Stimulated activated CD8-positive, alpha-beta memory T cell treated with anti-CD3 and anti-CD28 coated beads, Interleukin-12 subunit alpha, Interleukin-12 subunit beta, amount 100 ng/mL, for 24 hours (primary cell): ENCODE measurements around the gene LHX4.

Experiments used
- DNase-seq: peaks from one replicate; pipeline ENCODE4 v3.0.0-alpha.2; 2020; ENCODE audit errors: extremely low read depth

Gene LHX4

GRCh38 chr1:180243517-180244221, 13.6 kb downstream of the LHX4 start:
- DNase-seq: no peak

GRCh38 chr1:180244840-180245239, 14.8 kb downstream of the LHX4 start:
- DNase-seq: no peak

GRCh38 chr1:180246579-180246978, 16.5 kb downstream of the LHX4 start:
- no peak for DNase-seq

DNA sequence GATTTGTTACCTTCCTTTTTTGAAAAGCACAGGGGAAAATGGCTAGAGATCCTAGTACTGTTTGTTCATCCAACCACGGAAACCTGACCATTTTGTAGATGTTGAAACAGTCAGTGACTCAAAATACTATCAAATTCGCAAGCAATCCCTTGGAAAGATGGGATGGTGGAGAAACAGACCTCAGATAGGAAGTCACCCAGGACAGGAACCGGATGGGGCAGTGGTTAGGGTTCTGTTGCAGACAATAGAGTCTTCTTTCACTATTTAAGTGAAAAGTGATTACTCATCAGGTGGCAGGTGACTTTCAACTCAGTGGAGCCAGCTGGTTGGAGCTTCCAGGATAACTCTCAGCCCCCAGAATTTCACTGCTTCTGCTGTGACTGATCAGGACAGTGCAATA, 17.0 kb downstream of the LHX4 start:
- DNase-seq: no peak

DNA sequence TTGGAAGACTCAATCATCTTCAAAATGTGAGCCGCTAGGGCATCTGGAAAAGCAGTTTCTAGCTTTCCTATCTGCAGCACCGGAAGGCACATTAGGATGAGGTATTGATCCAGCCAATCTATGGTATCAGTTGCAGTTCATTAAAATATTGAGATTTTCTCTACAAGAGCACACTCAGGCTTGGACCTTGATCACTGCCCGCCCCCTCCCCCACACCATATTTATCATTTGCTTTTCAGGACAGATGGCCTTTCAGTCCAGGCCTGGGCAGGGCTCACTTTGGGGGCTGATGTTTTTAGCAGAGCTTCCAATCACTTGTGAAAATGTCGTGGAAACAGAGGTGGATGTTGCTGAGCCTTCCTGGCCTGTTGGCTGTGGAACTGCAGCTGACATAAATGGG, 17.5 kb downstream of the LHX4 start:
- no peak for DNase-seq

GRCh38 chr1:180248176-180248575, 18.1 kb downstream of the LHX4 start:
- DNase-seq: no peak

DNA sequence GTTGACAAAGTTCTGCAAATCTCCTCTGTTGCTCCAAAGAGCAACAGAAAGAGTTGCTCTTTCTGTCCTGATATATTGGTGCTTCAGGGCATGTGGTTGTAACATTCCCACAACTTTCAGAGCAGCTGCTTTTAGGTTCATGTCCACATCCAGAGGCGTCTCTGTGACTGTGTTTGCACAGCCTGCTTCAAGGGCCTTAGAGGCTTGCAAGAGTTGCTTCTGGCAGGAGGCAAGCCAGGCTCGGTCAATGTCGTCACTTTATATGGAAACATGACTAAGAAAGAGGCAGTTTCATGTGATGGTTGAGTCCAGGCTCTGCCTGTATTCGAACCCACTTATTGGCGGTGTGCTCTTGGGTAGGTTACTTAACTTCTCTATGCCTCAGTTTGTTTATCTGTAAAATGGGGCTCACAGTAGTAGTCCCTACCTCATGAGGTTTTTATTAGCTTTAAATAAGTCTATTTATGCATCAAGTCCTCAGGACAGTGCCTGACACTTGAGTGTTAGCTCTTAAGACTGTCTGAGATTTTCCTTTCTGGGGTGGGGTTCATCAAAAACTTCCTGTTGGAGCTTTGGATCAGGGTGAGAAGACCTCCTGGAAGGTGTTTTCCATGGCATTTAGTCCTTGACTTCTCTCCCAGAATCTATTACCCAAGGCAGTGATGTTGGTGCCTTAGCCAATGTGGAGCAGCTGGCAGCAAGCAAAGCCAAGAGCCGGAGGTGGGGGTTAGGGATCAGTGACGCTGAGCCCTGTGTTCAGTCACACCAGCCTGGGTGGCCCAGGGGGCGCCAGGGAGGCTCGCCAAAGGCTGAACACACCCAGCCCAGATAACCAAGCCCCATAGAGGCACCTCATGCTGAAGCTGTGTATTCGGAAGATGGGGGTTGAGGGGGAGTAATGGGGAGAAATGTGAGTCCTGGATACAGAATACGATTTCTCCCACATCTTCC, 18.9 kb downstream of the LHX4 start:
- DNase-seq: no peak

DNA sequence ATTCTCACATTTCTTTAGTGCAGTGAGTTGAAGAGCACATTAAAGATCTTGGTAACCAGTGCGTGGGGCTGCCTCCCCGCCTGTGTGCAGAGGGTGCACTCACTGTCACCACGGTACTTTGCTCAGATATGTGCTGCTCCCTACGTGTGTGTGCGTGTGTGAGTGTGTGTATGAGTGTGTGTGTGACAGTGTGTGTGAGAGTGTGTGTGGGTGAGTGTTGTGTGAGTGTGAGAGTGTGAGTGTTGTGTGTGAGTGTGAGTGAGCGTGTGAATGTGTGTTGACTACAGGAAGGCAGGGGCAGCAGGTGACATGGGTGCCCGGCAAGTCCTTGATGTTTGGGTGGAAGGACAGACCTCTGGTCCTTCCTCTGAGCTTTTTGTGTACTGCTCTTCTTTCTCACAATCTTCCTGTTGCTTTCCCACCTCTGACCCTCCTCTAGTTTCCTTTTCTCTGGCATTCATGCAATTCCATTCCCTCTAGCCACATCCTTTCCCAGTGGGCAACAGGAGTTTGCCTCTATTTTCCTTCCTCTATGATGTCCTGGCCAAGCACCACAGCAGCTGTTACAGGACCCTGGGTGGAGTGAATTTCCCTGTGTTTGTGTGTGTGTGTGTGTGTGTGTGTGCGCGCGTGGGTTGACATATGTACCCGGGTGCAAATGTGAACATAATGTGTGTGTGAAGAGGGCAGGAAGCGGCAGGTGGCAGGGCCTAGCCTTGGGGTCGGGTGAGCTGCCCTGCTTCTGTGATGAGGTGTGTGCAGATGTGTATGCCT, 19.8 kb downstream of the LHX4 start:
- no peak for DNase-seq

- DNase-seq: no peak
Observed at GRCh38 chr1:180250499-180250770, 20.4 kb downstream of the LHX4 start.

DNA sequence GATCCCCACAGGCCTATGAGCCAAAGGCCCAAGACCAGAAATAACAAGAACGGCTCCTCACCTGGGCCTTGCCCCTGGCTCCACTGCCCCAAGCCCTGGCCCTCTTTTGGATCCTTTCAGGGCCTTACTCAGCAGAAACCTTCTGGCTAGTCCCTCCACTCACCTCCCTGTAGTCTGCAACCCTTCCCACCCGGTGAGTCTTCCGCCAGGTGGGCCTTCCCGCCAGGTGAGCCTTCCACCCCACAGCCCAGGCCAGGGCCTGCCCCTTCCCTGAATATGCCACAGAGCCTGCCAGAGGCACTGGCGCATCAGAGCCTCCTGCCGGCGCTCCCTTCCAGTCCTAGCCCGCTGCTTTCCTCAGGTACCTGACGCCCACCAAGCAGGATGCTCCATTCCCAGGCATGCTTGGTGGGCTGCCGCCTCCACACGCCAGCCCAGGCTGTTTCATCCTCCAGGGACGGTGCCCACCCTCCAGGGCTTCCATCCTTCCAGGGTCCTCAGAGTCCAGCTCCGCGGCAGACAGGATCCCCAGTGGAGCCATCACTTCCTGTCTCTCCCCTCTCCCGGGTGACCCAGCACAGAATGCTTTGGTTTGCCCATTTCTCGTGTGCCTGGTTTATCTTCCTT, 20.9 kb downstream of the LHX4 start:
- DNase-seq: no peak

DNA sequence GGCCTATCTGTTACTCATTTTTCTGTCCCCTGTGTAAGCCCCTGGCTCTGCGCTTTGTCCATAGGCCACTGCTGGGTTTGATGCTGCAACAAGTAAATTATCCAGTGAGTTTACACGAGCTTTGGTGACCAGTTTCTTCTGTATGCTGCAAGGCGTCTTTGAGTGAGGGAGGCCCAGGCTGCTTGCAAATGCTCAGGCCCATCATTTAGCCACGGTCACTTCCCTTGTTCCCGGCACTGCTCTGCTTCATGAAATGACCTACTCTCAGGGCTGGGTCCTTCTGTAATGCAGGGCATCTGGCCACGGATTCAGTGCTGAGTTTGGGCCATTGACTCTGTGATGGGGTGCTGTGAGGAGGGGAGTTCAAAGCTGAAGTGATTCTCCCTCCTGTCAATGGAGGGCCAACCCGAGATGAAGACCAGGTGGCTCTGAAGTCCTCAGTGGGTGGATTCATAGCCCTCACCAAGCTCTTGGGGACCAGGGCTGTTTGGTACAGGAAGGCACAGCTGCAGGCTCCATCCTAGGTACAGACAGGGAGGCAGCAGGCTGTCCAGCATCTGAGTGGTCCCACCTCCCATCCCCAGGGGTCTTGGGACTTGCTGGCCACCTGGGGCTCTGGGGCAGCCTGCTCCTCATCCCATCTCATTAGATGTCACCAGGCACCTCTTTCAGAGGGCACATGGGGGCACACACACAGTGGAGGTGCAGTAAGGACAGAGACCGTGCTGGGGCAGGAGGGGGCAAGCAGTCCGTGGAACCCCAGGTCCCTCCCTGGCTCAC, 21.7 kb downstream of the LHX4 start:
- DNase-seq: no peak

GRCh38 chr1:180252638-180253536, 22.8 kb downstream of the LHX4 start:
- no peak for DNase-seq

GRCh38 chr1:180253585-180254495, 23.8 kb downstream of the LHX4 start:
- no peak for DNase-seq

DNA sequence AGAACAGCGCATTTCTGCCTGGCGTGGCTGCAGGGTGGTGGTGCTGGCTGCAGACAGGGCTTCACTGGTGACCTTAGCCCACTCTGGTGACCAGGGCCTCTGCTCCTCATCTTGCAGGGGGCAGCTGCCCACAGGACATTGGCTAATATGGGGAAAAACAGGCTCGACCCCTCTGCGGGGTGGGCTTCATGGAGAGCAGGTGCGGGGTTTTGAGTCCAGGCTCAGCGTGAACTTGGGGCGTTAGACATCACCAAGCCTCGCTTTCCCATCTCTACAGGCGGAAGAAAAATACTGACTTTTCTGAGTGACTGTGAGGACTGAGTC, 24.4 kb downstream of the LHX4 start:
- DNase-seq: no peak

DNA sequence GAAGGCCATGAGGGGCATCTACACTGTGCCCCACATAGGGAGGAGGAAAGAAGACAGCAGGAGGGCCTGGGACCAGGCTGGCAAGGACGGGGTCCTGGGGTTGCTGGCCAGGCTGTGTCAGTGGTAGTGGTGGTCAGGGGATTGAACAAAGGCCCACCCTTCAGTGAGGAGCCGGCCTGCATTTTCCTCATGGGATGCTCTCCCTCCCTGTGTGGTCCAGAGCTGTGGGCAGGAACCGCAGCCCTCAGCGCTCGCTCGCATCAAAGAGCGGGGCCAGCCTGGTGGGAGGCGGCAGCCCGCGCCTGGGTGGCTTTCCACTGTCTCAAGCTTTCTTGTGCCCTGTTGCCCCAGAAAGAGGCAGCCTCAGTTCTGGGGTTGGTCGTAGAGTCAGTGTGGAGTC, 24.8 kb downstream of the LHX4 start:
- no peak for DNase-seq

- DNase-seq: no peak
Observed at GRCh38 chr1:180255536-180256340, 25.7 kb downstream of the LHX4 start.

DNA sequence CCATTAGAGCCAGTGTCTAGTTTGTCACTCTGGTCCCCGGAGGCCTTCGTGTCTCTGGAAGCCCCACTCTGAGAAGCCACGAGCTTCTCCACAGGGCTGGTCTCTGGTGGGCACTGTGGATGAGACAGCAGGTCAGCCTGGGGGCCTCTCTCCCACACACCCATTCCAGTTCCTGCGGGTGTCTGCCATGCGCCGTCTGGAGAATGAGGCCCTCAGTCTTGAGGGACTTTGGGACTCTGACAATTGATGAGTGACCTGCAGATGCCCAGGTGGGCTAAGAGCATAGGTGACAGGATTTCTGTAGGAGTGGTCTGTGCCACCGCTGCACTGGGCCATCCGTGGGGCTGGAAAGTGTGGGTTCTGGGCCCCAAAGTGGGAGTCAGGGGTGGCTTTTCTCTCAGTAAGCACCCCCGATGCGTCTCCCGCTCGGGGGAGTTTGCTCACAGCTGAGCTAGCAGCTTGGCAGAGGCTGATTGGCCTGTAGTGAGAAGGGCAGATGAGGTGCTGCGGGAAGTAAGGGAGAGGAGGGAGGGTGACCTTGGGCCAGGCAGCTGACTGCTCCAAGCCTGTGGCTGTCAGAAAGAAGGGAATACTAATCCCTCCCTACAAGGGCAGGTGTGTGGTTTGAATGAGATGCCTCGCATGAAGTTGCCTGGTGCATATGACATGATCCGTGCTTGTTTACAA, 26.4 kb downstream of the LHX4 start:
- DNase-seq: no peak

- no peak for DNase-seq
Observed at GRCh38 chr1:180257028-180257386, 26.9 kb downstream of the LHX4 start.
